Gastroesophageal sphincter (tissue), 4 donors: ENCODE data around the gene ADGRF3. TPM values are rescaled to one million over a fixed set of nuclear protein-coding genes. Genes with fewer than 3 reads are reported as not detected.
"Not testable (repeated sequence)": the region's sequence is repeated elsewhere in the genome, so short reads cannot be mapped to it uniquely, and the experiment has no call there.

Experiments used
- ATAC-seq: fragments of 150-250 bp; one replicate; pipeline ENCODE4 v1.9.1; 2016; ENCODE audit warnings: mild to moderate bottlenecking, moderate library complexity
- H3K27ac ChIP-seq, 4 donors: fragments of 200-600 bp; sonication (generic) in 3 of 4; 1 replicate in 3 of 4; 2 replicates in 1 of 4; pipeline ENCODE4 v1.5.1; 2016 to 2019
- H3K27me3 ChIP-seq: fragments of 200-600 bp; sonication (generic); one replicate; pipeline ENCODE4 v1.5.1; 2019
- H3K36me3 ChIP-seq, 2 donors: fragments of 200-600 bp; sonication (generic); one replicate each; pipeline ENCODE4 v1.5.1; 2019; ENCODE audit warnings: control low read depth in 1 of 2
- H3K4me1 ChIP-seq, 3 donors: fragments of 200-600 bp; sonication (generic); 1 replicate in 2 of 3; 2 replicates in 1 of 3; pipeline ENCODE4 v1.5.1; 2016 to 2019; ENCODE audit warnings: control low read depth in 2 of 3
- H3K4me3 ChIP-seq, 2 donors: fragments of 200-600 bp; sonication (generic); one replicate each; pipeline ENCODE4 v1.5.1; 2019; ENCODE audit warnings: mild to moderate bottlenecking in 1 of 2, moderate library complexity in 1 of 2
- H3K9me3 ChIP-seq, 3 donors: fragments of 200-600 bp; sonication (generic); one replicate each; pipeline ENCODE4 v1.5.1; 2017 to 2019; ENCODE audit warnings: control low read depth in 2 of 3
- EP300 ChIP-seq: sonication (generic); formaldehyde crosslinking; IDR thresholded peaks from one replicate; pipeline ENCODE4 v1.6.1; 2017; ENCODE audit warnings: antibody characterized with exemption, mild to moderate bottlenecking
- POLR2A ChIP-seq, 2 donors: fragments of 450-650 bp; IDR thresholded peaks; one replicate each; pipeline ENCODE4 v1.6.1; 2017; ENCODE audit warnings: antibody characterized with exemption in 2 of 2, mild to moderate bottlenecking in 2 of 2, moderate library complexity in 1 of 2
- POLR2AphosphoS5 ChIP-seq: sonication (generic); formaldehyde crosslinking; IDR thresholded peaks from one replicate; pipeline ENCODE4 v1.6.1; 2017; ENCODE audit warnings: antibody characterized with exemption
- WGBS, 2 donors: methylation state at CpG; one replicate each; pipeline ENCODE4 v1.1.5; 2018; ENCODE audit warnings: low coverage in 1 of 2; 5-methylcytosine and 5-hydroxymethylcytosine counted together
- total RNA-seq, 4 donors: library from RNA; depleted of rRNA; stranded (reverse); fragments of >200 nt; gene quantifications; one replicate each; pipeline ENCODE4 v1.1.0, GENCODE V29; 2016
- TF ChIP-seq, protein P1 (sequence below), 4 experiments: fragments of 200-600 bp in 2 of 4; fragments of 450-650 bp in 2 of 4; sonication (generic) in 1 of 4; IDR thresholded peaks; one replicate each; pipeline ENCODE4 v1.5.1; 2017 to 2019; ENCODE audit warnings: antibody characterized with exemption in 4 of 4, mild to moderate bottlenecking in 2 of 4, moderate library complexity in 2 of 4

ADGRF3 gene
- total RNA-seq, 4 donors from 2014 or later: not detected

DNA sequence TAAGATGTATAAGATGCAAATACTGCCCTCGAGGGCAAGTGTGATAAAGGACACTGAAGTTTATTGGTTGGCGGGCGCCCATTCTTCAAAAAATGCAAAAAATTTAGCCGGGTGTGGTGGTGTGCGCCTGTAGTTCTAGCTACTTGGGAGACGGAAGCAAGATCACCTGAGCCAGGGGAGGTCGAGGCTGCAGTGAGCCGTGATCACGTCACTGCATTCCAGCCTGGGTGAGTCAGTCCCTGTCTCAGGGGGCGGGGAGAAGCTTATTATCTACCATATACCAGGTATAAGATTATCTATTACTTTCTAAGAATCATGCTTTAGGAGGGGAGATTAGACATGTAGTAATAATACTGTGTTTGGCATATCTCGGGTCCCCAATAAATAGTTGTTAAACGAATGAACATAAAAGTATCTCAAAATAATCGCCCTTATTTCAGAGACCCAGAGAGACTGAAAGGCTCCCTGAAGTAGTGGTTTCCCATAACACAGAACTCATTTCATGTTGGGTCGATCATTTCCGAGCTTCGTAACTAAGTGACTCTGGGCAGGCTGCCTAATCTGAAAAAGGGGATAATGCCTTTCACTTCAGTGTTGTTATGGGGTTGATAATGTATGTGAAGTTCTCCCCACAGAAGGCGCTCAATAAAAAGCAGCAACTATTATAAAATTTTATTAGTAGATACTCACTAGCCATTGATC lies 1.9 kb downstream of the ADGRF3 start:
- H3K27ac ChIP-seq: peak overlapping the region; percentile 75 to 97 (median 92)
- H3K27me3 ChIP-seq: no peaks in the 10 kb centered on the region
- H3K4me1 ChIP-seq: peaks cover 3 to 32% (median 14%) of the 10 kb centered on the region in 3 donors
- H3K9me3 ChIP-seq: no peaks in the 10 kb centered on the region
- peak overlapping the region; percentile 64 to 79 for H3K4me3 ChIP-seq
- WGBS, 2 donors: 36 to 42% methylated on average over 17 of the region's 17 CpGs
- ATAC-seq: no peak
- no peaks in the 10 kb centered on the region for H3K36me3 ChIP-seq
- TF ChIP-seq EP300 (no peak), POLR2A (IDR thresholded peaks at IDR 0.05) (no peak)

DNA sequence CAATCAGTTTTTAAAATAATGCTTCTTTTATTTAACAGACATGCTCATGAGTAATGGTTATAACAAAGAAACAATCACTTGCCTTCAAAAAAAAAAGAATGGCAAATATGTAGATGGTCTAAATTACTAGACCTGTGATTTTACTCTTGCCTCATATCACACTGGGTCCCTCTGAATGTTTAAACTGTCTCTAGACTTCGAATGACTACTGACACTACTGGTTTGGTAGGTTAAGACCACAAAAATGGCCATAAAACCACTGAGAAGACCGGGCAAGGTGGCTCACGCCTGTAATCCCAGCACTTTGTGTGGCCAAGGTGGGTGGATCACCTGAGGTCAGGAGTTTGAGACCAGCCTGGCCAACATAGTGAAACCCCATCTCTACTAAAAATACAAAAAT lies 5.8 kb downstream of the ADGRF3 start:
- no peak for ATAC-seq
- 90 to 100% methylated on average over 3 of the region's 3 CpGs for WGBS, 2 donors
- Histone ChIP-seq H3K36me3 (no peaks in the 10 kb centered on the region), H3K27ac (no peak overlapping the region), H3K4me3 (no peak overlapping the region), H3K9me3 (no peaks in the 10 kb centered on the region), H3K27me3 (no peaks in the 10 kb centered on the region), H3K4me1 (peaks cover 3 to 13% (median 6%) of the 10 kb centered on the region in 3 donors)
- TF ChIP-seq POLR2AphosphoS5 (no peak), POLR2A (IDR thresholded peaks at IDR 0.05) (no peak), EP300 (no peak)
- TF ChIP-seq, protein P1, sequence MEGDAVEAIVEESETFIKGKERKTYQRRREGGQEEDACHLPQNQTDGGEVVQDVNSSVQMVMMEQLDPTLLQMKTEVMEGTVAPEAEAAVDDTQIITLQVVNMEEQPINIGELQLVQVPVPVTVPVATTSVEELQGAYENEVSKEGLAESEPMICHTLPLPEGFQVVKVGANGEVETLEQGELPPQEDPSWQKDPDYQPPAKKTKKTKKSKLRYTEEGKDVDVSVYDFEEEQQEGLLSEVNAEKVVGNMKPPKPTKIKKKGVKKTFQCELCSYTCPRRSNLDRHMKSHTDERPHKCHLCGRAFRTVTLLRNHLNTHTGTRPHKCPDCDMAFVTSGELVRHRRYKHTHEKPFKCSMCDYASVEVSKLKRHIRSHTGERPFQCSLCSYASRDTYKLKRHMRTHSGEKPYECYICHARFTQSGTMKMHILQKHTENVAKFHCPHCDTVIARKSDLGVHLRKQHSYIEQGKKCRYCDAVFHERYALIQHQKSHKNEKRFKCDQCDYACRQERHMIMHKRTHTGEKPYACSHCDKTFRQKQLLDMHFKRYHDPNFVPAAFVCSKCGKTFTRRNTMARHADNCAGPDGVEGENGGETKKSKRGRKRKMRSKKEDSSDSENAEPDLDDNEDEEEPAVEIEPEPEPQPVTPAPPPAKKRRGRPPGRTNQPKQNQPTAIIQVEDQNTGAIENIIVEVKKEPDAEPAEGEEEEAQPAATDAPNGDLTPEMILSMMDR (IDR thresholded peaks at IDR 0.05): no peak

GRCh38 chr2:26337298-26337697 lies 9.3 kb downstream of the ADGRF3 start:
- Histone ChIP-seq H3K9me3 (no peaks in the 10 kb centered on the region), H3K27me3 (no peaks in the 10 kb centered on the region), H3K36me3 (no peaks in the 10 kb centered on the region), H3K4me3 (no peak overlapping the region), H3K27ac (no peak overlapping the region), H3K4me1 (peaks cover 0 to 5% (median 0%) of the 10 kb centered on the region in 3 donors)
- 88 to 100% methylated on average over 2 of the region's 2 CpGs for WGBS, 2 donors
- ATAC-seq: no peak
- no peak for TF ChIP-seq POLR2AphosphoS5

DNA sequence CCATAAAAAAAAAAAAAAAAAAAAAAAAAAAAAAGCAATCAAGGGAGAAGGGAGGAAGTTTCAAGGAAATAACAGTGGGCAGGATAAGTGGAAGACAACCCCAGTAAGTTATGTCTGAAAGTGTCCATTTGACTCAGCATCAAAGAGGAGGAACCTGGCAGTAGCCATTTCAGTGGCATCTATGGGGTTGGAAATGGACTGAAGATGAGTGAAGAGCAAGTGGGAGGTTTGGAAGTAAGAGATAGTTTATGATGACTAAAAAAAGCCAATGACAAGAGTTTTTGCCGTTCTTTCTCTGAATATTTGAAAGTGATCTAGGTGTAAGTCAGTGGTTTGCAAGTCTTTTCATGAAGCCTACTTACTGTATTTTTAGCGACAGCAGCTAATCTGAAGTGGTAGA lies 9.9 kb downstream of the ADGRF3 start:
- 81 to 100% methylated on average over 2 of the region's 2 CpGs for WGBS, 2 donors
- H3K36me3 ChIP-seq: no peaks in the 10 kb centered on the region
- peaks cover 0 to 5% (median 0%) of the 10 kb centered on the region in 3 donors for H3K4me1 ChIP-seq
- no peak overlapping the region for H3K4me3 ChIP-seq
- TF ChIP-seq EP300 (no peak), POLR2A (IDR thresholded peaks at IDR 0.05) (no peak), POLR2AphosphoS5 (no peak)
- TF ChIP-seq, protein P1 (IDR thresholded peaks at IDR 0.05): no peak
- H3K9me3 ChIP-seq: no peaks in the 10 kb centered on the region
- H3K27ac ChIP-seq: no peak overlapping the region
- ATAC-seq: no peak
- H3K27me3 ChIP-seq: no peaks in the 10 kb centered on the region

DNA sequence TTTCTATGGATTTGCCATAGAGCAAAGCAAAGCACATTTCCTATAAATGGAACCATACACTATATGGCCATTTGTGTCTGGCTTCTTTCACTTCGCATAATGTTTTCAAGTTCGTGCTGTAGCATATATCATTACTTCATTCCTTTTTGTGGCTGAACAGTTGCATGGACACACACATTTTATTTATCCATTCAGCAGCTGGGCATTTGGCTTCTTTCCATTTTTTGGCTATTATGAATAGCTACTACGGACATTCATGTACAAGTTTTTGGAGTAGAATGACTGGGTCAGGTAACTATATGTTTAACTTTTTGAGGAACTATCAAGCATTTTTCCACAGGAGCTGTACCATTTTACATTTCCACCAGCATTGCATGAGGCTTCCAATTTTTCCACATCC lies 11.4 kb downstream of the ADGRF3 start:
- 11 to 42% methylated on average over 3 of the region's 3 CpGs for WGBS, 2 donors
- Histone ChIP-seq H3K9me3 (no peaks in the 10 kb centered on the region), H3K27ac (no peak overlapping the region), H3K4me1 (peaks cover 0 to 5% (median 0%) of the 10 kb centered on the region in 3 donors), H3K36me3 (no peaks in the 10 kb centered on the region), H3K4me3 (no peak overlapping the region), H3K27me3 (no peaks in the 10 kb centered on the region)
- no peak for ATAC-seq
- TF ChIP-seq EP300 (no peak), POLR2AphosphoS5 (no peak), POLR2A (IDR thresholded peaks at IDR 0.05) (no peak)
- TF ChIP-seq, protein P1 (IDR thresholded peaks at IDR 0.05): no peak

GRCh38 chr2:26333293-26333692 lies 13.3 kb downstream of the ADGRF3 start:
- Histone ChIP-seq H3K4me1 (peaks cover 0 to 5% (median 0%) of the 10 kb centered on the region in 3 donors), H3K9me3 (no peaks in the 10 kb centered on the region), H3K4me3 (no peak overlapping the region), H3K27me3 (no peaks in the 10 kb centered on the region), H3K36me3 (no peaks in the 10 kb centered on the region), H3K27ac (no peak overlapping the region)
- ATAC-seq: no peak
- TF ChIP-seq EP300 (no peak), POLR2AphosphoS5 (no peak), POLR2A (IDR thresholded peaks at IDR 0.05) (no peak)
- TF ChIP-seq, protein P1 (IDR thresholded peaks at IDR 0.05): no peak
- WGBS, 2 donors: 29% methylated on average over 1 of the region's 2 CpGs; no CpG with 5 or more reads in 1 of the 2 donors

DNA sequence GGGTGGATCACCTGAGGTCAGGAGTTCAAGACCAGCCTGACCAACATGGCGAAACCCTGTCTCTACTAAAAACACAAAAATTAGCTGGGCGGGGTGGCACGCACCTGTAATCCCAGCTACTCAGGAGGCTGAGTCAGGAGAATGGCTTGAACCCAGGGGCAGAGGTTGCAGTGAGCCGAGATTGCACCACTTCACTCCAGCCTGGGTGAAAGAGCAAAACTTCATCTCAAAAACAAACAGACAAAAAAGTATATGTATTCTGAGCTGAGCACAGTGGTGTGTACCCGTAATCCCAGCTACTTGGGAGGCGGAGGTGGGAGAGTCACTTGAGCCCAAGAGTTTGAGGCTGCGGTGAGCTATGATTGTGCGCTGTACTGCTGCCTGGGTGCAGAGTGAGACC lies 15.3 kb downstream of the ADGRF3 start:
- not testable (repeated sequence) for H3K36me3 ChIP-seq, H3K27ac ChIP-seq, ATAC-seq, H3K27me3 ChIP-seq, H3K4me1 ChIP-seq, H3K9me3 ChIP-seq, H3K4me3 ChIP-seq
- WGBS, 2 donors: 96 to 100% methylated on average over 4 to 5 of the region's 8 CpGs
